Measurements from ENCODE around the gene CCL15.
"Not testable (repeated sequence)": the region's sequence is repeated elsewhere in the genome, so short reads cannot be mapped to it uniquely, and the experiment has no call there.

Gene CCL15, protein sequence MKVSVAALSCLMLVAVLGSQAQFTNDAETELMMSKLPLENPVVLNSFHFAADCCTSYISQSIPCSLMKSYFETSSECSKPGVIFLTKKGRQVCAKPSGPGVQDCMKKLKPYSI

DNA sequence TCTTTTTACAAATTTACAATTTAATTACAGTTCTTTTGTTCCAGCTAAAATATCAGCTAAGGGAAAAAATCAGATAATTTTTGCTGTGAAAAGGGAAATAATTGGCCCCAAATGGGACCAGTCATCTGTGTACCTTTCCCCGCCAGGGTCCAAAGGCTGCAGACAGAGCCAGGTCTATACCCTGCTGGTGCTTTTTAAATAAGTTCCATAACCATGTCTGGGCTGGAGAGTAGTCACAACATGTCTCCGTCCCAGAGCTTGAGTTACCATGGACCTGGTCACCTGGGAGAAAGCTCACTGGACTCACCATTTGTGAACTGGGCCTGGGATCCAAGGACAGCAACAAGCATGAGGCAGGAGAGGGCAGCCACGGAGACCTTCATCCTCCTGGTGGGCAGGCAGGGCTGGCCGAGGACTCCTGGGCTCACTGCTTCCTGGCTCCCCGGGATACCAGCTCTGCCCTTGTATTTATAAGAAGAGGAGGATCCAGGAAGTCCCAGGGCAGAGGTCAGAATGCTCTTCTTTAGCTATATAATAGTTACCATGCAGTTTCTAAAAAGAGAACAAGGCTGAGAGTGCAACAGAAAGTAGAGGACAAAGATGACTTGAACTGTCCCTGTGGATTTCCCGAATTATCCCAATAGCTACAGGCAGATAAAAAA is at the start of gene CCL15:
Gene CCL15 (minus strand): TSS at position 444 of the 662 bp plus-strand sequence. CDS start 61 bp downstream, at position 383.
- no peak for DNase-seq

DNA sequence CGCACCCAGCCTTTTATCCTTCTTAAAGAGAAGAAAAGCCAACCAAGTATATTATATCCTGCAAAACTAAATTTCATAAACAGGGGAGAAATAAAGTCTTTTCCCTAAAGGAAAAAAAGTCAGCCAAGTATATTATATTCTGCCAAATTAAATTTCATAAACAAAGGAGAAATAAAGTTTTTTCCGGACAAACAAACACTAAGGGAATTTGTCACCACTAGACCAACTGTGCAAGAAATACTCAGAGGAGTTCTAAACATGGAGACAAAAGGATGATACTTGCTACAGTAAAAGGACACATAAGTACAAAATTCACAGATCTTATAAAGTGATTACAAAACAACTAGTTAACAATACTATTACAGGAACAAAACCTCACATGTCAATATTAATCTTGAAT is 48.3 kb upstream of the CCL15 start:
- DNase-seq = no peak

DNA sequence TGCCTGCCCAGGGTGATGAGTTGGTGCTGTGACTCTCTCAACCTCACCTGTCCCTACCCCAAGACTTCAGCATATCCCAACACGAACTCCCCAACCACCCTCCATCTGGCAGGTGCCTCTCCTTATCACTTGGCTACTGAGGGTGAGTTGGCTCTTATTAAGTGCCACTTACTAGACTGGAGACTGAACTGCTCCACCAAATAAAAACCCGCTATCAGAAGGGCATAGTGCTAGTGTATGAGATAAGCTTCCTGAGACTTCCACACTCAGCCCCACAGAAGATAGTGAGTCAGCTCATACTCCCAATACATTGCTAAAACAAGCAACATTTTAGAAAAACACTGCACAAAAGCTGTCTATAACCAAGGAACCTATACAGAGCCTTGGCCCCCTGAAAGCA is 46.7 kb upstream of the CCL15 start:
- no peak for DNase-seq

DNA sequence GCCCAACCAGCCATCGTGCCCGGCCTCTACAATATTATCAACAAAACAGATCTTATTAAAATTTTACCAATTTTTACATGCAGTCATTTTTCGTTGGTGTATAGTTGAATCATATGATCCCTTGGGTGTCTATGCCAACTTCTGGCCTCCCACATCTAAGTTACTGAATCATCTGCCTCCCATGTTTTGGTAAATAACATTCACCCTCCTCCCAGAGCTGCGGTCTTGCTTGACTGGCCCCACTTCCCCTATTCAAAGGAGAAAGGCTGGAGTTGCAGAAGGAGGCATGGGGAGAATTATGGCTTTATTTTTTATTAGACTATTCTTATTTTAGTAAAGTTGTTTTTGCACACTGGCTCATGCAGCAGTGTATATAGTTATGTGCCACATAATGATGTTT is 34.9 kb upstream of the CCL15 start:
- no peak for DNase-seq

DNA sequence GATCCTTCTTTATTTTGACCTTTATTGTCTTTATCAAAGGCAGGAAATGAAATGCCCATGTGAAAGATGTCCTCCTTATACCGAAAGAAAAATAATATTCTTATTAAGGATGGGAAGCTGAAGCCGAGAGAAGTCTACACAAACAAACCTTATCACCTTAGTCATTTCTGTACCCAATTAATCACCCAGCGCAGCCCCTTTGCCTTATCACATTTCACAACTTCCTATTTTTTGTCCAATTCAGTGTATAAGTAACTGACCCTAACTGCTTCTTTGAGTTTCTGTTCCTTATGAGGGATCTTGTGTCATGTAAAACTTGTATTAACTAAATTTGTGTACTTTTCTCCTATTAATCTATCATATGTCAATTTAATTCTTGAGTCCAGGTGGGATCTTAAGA is 32.8 kb upstream of the CCL15 start:
- DNase-seq = no peak

DNA sequence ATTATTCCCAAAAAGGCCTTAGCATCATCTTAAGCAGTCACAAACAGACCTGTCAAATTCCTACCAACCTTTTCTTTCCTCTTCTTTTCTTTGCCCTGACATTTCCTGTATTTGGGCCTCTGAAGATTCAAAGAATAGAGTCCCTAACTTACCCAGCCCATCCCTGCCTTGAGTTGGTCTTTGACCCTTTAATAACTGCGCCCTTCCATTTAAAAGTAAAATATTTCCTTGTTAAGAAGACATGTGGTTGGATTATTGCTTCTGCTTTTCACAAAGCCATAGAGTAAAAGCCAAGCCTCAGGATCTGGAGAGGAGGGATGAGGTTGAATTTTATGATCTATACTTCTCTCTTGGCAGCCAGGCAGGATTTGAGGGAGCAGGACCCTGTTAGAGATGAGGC is 29.6 kb upstream of the CCL15 start:
- DNase-seq = no peak

DNA sequence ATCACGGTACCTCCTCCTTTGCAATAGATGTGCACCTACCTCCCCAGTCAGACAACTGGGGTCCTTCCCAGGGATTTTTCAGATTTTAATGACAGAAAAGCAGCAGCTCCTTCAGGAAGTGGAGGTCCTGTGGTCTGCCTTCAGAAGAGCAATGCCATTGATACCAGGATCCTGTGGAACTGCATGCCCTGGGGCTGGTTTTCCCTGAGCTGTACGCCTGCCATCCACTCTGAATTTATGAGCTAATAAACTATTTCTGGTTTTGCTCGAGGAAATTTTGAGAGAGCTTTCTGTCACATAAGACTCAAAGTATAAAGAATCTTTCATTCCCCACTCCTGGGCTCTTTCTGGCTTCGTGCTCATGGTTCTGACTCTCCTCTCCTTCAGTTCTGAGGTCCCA is 26.4 kb upstream of the CCL15 start:
- DNase-seq = no peak

DNA sequence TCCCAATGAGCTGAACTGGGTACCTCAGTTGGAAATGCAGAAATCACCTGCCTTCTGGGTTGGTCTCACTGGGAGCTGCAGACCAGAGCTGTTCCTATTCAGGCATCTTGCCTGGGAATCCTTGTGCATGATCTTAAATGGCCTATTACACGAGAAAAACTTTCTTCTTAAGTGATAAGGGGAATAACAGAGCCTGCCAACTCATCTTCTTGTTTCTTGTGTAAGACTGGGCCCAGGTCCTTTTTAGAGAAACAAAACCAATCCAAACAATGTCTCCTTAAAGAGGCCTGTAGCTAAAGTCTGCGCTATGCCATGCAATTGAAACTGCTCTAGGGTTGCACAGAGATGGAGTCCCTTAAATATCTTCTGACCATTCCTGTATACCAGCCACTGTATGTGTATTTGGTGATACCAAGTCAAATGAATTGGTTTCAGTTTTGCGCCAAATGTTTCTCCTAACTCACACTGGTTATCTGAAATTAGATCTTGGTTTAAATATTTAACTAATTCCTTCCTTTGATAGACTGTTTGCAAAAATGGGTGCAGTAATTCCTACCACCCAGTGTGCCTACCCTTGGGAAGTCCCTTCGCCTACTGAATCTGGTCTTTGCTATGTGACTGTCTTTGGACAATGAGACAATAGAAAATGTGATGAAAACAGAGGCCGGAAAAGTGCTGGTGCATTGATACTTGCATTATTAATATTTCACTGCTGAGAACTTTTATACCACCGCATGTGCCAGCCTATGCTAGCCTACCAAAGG is 22.9 kb upstream of the CCL15 start:
- DNase-seq = no peak

DNA sequence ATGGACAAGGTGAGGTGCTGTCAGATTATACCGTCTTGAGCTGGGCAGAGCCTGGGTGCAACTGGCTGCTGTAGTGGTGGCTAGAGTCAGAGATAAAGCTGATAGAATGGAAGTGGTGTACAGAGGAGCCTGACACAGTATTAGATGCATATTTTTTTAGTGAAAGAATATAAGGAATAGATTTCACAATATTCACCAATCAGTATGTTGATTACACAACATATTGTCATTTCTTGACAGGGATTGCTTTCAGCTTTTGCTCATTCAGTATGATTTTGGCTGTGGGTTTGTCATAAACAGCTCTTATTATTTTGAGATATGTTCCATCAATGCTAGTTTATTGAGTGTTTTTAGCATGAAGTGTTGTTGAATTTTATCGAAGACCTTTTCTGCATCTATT is 18.1 kb upstream of the CCL15 start:
- no peak for DNase-seq

DNA sequence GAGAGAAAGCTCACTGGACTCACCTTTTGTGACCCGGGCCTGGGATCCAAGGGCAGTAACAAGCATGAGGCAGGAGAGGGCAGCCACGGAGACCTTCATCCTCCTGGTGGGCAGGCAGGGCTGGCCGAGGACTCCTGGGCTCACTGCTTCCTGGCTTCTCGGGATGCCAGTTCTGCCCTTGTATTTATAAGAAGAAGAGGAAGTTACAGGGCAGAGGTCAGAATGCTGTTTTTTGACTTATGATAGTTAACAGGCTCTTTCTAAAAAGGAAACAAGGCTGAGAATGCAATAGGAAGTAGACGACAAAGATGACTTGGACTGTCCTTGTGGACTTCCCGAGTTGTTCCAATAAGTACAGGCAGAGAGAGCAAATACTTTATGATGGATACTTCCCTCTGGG is 16.4 kb upstream of the CCL15 start, which contains the start of gene CCL23:
Gene CCL23 (minus strand): TSS at position 174 of the 400 bp plus-strand sequence. CDS start 75 bp downstream, at position 99.
- DNase-seq = no peak

DNA sequence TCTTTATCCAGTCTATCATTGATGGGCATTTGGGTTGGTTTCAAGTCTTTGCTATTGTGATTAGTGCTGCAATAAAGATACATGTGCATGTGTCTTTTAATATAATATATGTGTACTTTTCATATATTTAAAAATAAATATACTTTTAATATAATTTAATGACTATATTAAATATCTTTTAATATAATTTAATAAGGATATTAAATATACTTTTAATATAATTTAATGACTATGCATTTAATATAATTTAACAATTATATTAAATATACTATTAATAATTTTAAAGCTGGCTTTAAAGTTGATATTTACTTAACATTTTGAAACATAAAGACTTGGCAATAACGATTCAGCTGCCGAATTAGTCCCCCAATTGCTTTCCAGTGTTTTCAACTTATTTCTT is 15.2 kb upstream of the CCL15 start:
- no peak for DNase-seq

DNA sequence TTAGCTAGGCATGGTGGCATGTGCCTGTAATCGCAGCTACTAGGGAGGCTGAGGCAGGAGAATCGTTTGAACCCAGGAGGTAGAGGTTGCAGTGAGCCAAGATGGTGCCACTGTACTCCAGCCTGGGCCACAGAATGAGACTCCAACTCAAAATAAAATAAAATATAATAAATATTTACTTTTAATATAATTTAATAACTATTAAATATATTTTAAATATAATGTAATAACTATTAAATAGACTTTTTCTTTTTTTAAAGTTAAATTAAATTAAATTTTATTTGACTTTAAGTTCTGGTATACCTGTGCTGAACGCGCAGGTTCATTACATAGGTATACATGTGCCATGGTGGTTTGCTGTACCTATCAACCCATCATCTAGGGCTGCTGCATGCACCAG is 14.5 kb upstream of the CCL15 start:
- not testable (repeated sequence) for DNase-seq

DNA sequence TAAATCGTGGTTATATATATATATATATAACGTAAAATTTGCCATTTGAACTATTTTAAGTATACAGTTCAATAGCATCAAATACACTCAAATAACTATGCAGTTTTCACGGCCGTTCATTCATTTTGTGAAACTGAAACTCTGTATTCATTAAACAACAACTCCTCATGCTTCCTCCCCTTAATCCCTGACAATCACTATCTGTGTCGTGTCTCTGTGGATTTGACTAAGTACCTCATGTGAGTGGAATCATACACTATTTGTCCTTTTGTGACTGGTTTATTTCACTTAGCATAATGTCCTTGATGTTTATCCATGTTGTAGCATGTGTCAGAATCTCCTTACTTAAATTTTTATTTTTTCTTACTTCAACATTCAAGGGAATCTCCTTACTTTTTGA is 13.6 kb upstream of the CCL15 start:
- DNase-seq = no peak

DNA sequence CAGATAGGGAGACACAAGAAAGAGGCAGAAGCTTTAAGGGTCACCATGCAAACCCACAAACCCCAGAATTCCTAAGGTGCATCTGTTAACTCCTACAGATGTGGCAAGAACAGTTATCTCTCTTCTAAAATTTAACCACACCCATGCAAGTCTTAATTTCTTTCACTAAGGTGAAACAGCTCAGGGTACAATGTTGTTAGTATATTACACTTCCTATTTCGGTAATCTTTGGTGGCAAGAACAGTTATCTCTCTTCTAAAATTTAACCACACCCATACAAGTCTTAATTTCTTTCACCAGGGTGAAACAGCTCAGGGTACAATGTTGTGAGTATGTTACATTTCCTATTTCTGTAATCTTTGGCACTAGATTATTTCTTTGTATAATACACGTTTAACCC is 9.8 kb upstream of the CCL15 start:
- no peak for DNase-seq

DNA sequence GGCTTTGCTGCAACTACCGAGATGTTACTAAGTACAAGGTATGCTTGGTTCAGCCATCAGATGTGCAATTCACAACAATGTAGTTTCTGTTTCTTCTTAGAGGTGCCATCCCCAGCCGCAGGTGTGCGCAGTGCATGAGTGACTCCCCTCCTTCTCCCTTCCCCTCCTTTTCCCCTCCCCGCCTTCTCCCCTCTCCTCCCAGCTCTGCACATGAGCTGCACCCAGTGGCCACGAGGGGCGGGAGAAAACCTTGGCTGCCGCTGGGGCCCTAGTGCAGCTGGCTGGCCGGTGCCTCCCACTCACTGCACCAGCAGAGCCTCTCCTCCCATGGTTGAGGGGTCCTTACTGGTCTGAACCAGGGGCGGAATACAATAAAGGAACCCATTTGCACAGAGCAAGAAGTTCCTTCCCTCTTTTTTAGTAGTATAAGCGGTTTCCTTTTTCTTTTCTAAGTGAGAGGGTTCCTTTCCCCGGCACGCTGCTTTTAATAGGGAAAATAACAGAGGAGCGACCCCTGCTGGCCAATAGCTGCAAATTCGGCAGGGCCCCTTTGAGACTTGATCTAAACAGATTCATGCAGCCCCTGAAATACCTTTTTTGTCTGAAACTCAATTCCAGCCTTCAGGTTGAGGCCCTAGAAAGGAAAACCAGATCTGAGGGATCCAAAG is 7.8 kb upstream of the CCL15 start:
- DNase-seq = no peak

DNA sequence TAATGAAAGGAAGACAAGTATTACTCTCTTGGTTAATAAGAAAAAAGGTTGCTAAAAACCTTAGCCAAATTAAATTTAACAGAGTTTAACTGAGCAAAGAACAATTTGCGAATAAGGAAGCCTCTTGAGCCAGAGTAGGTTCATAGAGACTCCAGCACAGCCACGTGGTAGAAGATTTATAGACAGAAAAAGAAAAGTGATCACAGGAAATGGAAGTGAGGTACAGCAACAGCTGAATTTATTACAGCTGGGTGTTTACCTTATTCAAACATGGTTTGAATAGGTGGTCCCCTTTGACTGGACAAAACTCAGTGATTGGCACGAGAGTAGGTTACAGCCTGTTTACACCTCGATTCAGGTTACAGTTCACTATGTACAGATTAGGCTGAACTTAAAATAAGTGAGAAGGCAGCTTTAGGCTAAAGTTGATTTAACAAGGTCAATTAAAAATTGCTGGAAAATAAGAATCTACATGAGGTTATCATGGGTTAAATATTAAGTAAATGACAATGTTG is 3.3 kb upstream of the CCL15 start:
- no peak for DNase-seq

DNA sequence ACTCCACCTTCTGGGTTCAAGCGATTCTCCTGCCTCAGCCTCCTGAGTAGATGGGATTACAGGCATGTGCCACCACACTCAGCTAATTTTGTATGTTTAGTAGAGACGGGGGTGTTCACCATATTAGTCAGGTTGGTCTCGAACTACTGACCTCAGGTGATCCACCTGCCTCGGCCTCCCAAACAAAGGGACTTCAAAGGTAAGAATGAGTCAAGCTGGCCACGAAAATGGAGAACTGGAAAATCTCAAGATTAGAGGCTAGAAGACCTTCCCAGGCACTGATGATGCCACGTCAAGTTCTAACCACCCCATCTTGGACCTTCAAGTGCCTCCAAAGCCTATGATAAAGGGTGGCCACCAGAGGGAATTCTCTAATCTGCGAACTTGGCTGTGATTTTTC is 1.3 kb upstream of the CCL15 start:
- no peak for DNase-seq

DNA sequence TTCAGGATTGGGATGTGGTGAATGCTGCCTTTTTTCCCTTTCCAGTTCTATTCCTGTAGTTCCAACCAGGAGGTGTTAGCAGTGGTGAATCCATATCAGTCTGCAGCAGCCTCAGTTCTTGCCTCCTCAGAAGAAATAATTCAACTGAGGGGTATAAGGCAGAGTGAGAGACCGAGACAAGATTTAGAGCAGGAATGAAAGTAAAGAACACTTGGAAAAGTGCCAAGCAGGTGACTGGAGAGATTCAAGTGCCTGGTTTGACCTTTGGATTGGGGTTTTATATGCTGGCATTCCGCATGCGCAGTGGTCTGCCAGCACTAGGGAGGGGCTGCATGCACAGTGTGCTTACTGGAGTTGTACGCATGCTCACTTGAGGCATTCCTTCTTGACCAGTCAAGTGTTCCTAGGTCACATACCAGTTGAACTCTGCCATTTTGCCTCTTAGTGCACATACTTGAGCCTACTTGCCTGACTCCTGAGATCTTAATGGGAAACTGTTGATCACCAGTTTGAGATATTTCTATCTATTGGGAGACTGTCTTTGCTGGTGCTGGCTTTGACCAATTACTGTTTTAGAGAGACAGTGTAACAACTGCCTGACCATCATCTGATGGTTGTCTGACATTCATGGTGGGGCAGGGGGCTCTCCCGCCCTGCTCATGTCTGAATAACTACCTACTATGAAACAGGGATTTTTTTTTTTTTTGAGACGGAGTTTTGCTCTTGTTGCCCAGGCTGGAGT is 680 bp upstream of the CCL15 start:
- no peak for DNase-seq

DNA sequence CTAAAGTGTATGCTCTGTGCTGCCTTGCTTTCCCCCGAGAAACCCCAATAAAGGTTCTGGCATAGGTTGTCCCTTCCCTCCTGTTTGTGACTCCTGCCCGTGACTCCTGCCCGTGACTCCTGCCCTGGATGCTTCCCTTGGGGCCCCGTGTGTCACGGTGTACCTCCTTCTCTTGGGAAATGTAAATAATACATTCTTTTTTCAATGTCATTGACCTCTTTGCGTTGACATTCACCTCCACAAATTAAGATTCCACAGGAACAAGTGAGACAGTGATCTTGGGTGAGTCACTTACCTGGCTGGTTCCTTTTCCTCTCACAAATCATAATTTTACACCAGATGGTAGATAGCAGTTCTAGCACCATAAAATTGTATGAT is 632 bp downstream of the CCL15 start:
- DNase-seq = no peak

DNA sequence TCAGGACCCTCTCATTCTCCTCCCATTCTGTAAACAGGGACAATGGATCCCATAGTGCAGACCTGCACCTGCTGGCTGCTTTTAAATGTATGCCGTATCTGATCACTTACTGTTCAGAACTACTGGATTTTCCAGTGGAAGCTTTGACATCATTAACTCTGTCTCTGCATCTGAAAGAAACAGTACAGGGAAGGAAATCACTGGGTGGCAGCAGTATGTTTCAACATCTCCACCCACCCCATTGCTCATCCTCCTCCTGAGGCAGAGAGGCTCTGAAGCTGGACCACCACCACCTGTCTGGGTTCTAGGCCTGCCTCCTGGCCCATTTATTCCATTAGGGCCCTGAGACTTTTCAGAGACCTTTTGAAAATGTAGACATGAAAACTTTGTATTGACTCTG is 2.6 kb downstream of the CCL15 start:
- DNase-seq = no peak

DNA sequence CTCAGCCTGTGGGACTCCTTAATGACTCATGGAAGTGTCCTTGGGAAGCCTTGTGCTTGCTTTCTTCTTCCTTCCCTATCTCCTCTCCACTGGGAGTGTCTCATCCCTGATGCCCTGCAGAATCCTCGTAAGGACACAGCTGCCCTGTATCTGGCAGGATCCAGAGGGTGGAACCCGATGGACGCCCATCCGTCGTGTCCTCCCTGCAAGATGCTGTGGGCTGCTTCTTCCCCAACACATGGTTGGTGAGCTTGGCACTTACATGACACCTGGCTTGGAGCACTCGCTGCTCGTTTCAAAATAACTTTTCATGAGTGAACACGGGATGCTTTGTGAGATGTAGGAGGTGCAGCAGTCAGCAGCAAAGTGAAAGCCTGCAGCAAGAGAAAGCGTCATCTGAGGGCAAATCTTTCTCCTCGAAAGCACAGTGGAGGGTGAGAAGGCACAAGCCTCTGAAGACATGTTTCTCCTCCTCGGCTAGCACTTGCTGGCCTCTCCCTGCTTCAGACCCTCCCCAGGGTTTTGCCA is 3.3 kb downstream of the CCL15 start:
- no peak for DNase-seq

DNA sequence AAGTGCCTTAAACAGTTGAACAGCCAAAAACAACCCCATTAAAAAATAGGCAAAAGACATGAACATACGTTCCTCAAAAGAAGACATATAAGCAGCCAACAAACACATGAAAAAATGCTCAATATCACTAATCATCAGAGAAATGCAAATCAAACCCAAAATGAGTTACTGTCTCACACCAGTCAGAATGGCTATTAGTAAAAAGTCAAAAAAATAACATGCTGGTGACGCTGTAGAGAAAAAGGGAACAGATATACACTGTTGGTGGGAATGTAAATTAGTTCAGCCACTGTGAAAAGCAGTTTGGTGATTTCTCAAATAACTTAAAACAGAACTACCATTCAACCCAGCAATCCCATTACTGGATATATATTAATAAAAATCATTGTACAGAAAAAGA is 6.0 kb downstream of the CCL15 start:
- DNase-seq = not testable (repeated sequence)

DNA sequence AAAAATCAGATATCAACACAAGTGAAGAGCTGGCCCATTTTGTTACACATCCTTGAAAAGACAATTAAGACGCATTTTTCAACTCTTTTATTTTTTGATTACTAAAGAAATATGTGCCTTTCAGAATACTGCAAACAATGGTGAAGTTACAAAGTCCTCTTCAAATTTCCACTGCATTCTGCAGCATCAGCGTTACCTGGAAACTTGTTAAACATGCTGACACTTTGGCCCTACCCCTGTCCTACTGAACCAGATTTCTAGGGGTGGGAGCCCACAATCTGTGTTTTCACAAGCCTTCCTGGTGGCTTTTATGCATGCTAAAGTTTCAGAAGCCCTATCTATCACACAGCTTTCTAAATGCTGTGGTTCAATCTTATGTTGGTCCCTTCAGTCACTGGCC is 10.3 kb downstream of the CCL15 start:
- no peak for DNase-seq

Data from right hindlimb (tissue), 1 donor.